ENCODE measurements around the gene SUPV3L1.
"Not testable (repeated sequence)": the region's sequence is repeated elsewhere in the genome, so short reads cannot be mapped to it uniquely, and the experiment has no call there.

SUPV3L1 gene

GRCh38 chr10:69145864-69146263 lies 34.2 kb upstream of the SUPV3L1 start:
- DNase-seq (ENCODE audit: insufficient read length, low spot score) = no peak
- peak; percentile 11 for FAIRE-seq
- TF ChIP-seq CTCF (IDR thresholded peaks at IDR 0.05; ENCODE audit: insufficient read depth, missing control alignments) = no peak

- no peak for DNase-seq (ENCODE audit: insufficient read length, low spot score)
- TF ChIP-seq CTCF (IDR thresholded peaks at IDR 0.05; ENCODE audit: insufficient read depth, missing control alignments) = no peak
- FAIRE-seq = no peak
These were observed 33.3 kb upstream of the SUPV3L1 start for GRCh38 chr10:69146759-69147158.

GRCh38 chr10:69151984-69152383 lies 28.1 kb upstream of the SUPV3L1 start:
- no peak for DNase-seq (ENCODE audit: insufficient read length, low spot score)
- TF ChIP-seq CTCF (IDR thresholded peaks at IDR 0.05; ENCODE audit: insufficient read depth, missing control alignments) = no peak
- no peak for FAIRE-seq

GRCh38 chr10:69153227-69153626 lies 26.8 kb upstream of the SUPV3L1 start:
- FAIRE-seq = no peak
- TF ChIP-seq CTCF (IDR thresholded peaks at IDR 0.05; ENCODE audit: insufficient read depth, missing control alignments) = no peak
- no peak for DNase-seq (ENCODE audit: insufficient read length, low spot score)

GRCh38 chr10:69160809-69161241 lies 19.2 kb upstream of the SUPV3L1 start:
- no peak for DNase-seq (ENCODE audit: insufficient read length, low spot score)
- FAIRE-seq = no peak
- no peak for TF ChIP-seq CTCF (IDR thresholded peaks at IDR 0.05; ENCODE audit: insufficient read depth, missing control alignments)

GRCh38 chr10:69168493-69168892 lies 11.5 kb upstream of the SUPV3L1 start:
- DNase-seq (ENCODE audit: insufficient read length, low spot score) (no peak), FAIRE-seq (no peak)
- no peak for TF ChIP-seq CTCF (IDR thresholded peaks at IDR 0.05; ENCODE audit: insufficient read depth, missing control alignments)

- DNase-seq (ENCODE audit: insufficient read length, low spot score) = no peak
- FAIRE-seq = no peak
- TF ChIP-seq CTCF (IDR thresholded peaks at IDR 0.05; ENCODE audit: insufficient read depth, missing control alignments) = no peak
These were observed 7.6 kb upstream of the SUPV3L1 start for GRCh38 chr10:69172241-69172982.

- DNase-seq (ENCODE audit: insufficient read length, low spot score); FAIRE-seq: not testable (repeated sequence)
These were observed 4.7 kb upstream of the SUPV3L1 start for GRCh38 chr10:69175326-69175725.
